ENCODE measurements around the gene SLC22A6.

Gene SLC22A6

DNA sequence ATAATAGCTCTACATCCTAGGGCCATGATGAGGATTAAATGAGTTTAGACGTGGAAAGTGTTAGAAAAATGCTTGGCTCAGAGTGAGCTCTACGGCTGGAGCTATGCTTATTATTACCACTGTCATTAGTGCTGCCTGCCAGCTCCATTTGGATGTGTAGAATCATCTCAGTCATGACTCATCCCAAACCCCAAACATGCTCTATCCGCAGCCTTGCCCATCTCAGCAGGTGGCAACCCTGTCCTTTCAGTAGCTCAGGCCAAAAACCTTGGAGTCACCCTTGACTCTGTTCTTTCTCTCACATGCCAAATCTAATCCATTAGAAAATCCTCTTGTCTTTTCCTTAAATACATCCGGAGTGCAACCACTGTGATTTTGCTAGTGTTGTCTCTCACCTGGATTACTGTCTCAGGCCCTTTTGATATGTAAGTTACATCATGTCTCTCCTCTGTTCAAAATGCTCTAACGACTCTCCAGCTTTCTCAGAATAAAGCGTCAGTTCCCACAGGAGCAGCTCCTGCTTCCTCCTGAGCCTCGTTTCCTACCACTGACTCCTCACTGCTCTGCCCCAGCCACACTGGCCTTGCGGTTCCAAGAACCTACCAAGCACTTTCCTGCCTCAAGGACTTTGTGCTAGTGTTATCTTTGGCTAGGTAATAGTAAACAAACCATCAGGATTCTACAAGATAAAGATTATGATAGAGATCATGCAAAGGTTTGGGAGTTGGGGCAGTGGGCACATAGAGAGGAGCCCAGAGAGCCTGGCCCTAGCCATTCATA lies 53.1 kb downstream of the SLC22A6 start:
- no peak for TF ChIP-seq SUZ12 (IDR thresholded peaks at IDR 0.05; ENCODE audit: extremely low read depth, insufficient read depth, insufficient read length)
- TF ChIP-seq ZNF274 (IDR thresholded peaks at IDR 0.05; ENCODE audit: low read depth, low read length): no peak
- TF ChIP-seq YY1 (IDR thresholded peaks at IDR 0.05; ENCODE audit: insufficient read depth, insufficient read length): no peak
- H3K4me3 ChIP-seq (ENCODE audit: insufficient read length, low read depth): no peak overlapping the region
- H3K36me3 ChIP-seq (ENCODE audit: insufficient read depth, insufficient read length, low read length): no peaks in the 10 kb centered on the region
- peaks cover 23% of the 10 kb centered on the region for H3K27me3 ChIP-seq (ENCODE audit: insufficient read depth, insufficient read length)
- 0 out of 2 replicates have a peak, but pooled peaks cover 3% of the 10 kb centered on the region for H3K9me3 ChIP-seq (ENCODE audit: insufficient read depth, low read length)
- no peak overlapping the region for H3K9ac ChIP-seq (ENCODE audit: insufficient read length, low read depth)
- H3K4me1 ChIP-seq (ENCODE audit: insufficient read depth, insufficient read length): peaks cover 27% of the 10 kb centered on the region
- DNase-seq (ENCODE audit: low read depth, low spot score): peak; percentile 50

- Histone ChIP-seq H3K9ac (ENCODE audit: insufficient read length, low read depth) (no peak overlapping the region), H3K4me1 (ENCODE audit: insufficient read depth, insufficient read length) (peaks cover 32% of the 10 kb centered on the region), H3K36me3 (ENCODE audit: insufficient read depth, insufficient read length, low read length) (no peaks in the 10 kb centered on the region), H3K27me3 (ENCODE audit: insufficient read depth, insufficient read length) (peaks cover 33% of the 10 kb centered on the region), H3K4me3 (ENCODE audit: insufficient read length, low read depth) (no peak overlapping the region), H3K9me3 (ENCODE audit: insufficient read depth, low read length) (no peaks in the 10 kb centered on the region)
- TF ChIP-seq YY1 (IDR thresholded peaks at IDR 0.05; ENCODE audit: insufficient read depth, insufficient read length) (no peak), ZNF274 (IDR thresholded peaks at IDR 0.05; ENCODE audit: low read depth, low read length) (no peak), SUZ12 (IDR thresholded peaks at IDR 0.05; ENCODE audit: extremely low read depth, insufficient read depth, insufficient read length) (no peak)
- DNase-seq (ENCODE audit: low read depth, low spot score): no peak
These were observed 54.1 kb downstream of the SLC22A6 start for GRCh38 chr11:62930666-62931065.

DNA sequence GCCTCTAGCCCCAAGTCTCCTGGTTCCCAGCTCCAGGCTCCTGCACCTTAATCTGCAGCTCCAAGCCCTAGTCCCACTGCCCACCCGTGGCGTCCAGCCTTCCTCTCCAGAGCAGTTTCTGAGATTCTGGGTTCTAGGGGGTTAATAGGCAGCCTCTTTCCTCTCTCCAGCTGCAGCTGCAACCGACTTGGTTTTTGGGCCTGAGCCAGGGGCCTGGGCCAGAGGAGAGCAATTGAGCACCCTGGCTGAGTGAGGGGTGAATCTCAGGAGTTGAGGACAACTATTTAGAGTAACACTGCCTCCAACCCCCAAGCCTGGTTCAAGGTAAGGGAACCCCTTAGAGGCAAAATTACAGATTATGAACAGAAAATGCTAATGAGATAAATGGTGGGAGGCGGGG lies 54.6 kb downstream of the SLC22A6 start:
- Histone ChIP-seq H3K9ac (ENCODE audit: insufficient read length, low read depth) (no peak overlapping the region), H3K27me3 (ENCODE audit: insufficient read depth, insufficient read length) (peaks cover 37% of the 10 kb centered on the region), H3K9me3 (ENCODE audit: insufficient read depth, low read length) (no peaks in the 10 kb centered on the region), H3K36me3 (ENCODE audit: insufficient read depth, insufficient read length, low read length) (no peaks in the 10 kb centered on the region), H3K4me1 (ENCODE audit: insufficient read depth, insufficient read length) (peaks cover 32% of the 10 kb centered on the region), H3K4me3 (ENCODE audit: insufficient read length, low read depth) (no peak overlapping the region)
- TF ChIP-seq SUZ12 (IDR thresholded peaks at IDR 0.05; ENCODE audit: extremely low read depth, insufficient read depth, insufficient read length): no peak
- TF ChIP-seq ZNF274 (IDR thresholded peaks at IDR 0.05; ENCODE audit: low read depth, low read length): no peak
- no peak for TF ChIP-seq YY1 (IDR thresholded peaks at IDR 0.05; ENCODE audit: insufficient read depth, insufficient read length)
- no peak for DNase-seq (ENCODE audit: low read depth, low spot score)

- TF ChIP-seq ZNF274 (IDR thresholded peaks at IDR 0.05; ENCODE audit: low read depth, low read length): no peak
- no peak for TF ChIP-seq YY1 (IDR thresholded peaks at IDR 0.05; ENCODE audit: insufficient read depth, insufficient read length)
- TF ChIP-seq SUZ12 (IDR thresholded peaks at IDR 0.05; ENCODE audit: extremely low read depth, insufficient read depth, insufficient read length): no peak
- Histone ChIP-seq H3K27me3 (ENCODE audit: insufficient read depth, insufficient read length) (peaks cover 52% of the 10 kb centered on the region), H3K4me1 (ENCODE audit: insufficient read depth, insufficient read length) (peaks cover 25% of the 10 kb centered on the region), H3K4me3 (ENCODE audit: insufficient read length, low read depth) (no peak overlapping the region), H3K9me3 (ENCODE audit: insufficient read depth, low read length) (no peaks in the 10 kb centered on the region), H3K36me3 (ENCODE audit: insufficient read depth, insufficient read length, low read length) (no peaks in the 10 kb centered on the region), H3K9ac (ENCODE audit: insufficient read length, low read depth) (no peak overlapping the region)
- DNase-seq (ENCODE audit: low read depth, low spot score): no peak
These were observed 56.8 kb downstream of the SLC22A6 start for GRCh38 chr11:62928011-62928410.

DNA sequence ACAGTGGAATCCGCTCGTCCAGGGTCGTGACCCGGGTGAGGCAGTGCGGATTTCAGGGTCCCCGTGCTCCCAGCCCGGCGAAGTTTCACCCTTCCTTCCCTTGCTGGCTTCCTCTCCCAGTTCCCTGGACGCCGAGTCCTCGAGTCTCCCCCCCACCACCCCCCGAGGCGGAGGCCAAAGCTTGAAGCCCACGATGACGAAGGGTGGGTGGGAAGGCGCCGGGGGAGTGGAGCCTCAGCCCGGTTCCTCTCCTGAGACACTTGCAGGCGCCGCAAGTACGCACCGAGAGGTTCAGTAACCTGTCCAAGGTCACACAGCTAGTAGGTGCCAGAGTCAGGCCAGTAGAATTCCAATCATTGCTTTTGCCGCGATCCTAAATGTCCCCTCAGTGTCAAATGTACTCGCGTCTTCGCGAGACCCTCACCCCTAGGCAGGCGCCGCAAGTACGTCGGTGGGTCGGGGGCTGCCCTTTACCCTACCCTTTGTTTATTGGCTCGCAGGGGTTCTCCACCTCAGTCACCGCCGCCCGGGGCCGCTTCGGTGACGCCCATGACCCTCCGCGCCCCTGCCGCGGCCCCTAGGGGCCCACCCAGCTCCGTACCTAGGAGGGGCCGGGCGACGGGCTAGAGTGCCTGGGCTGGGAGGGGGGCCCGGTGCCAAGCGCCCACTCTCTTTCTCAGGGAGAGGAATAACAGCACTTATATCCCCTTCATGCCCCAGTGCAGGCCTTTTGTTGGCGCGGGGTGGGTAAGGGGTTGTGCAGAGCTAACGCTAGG lies 57.9 kb downstream of the SLC22A6 start:
- DNase-seq (ENCODE audit: low read depth, low spot score): no peak
- peak overlapping the region; percentile 64 for H3K4me3 ChIP-seq (ENCODE audit: insufficient read length, low read depth)
- H3K9ac ChIP-seq (ENCODE audit: insufficient read length, low read depth): peak overlapping the region; percentile 78

More for the DNA sequence above, 57.9 kb downstream of the SLC22A6 start:
- no peak for TF ChIP-seq ZNF274 (IDR thresholded peaks at IDR 0.05; ENCODE audit: low read depth, low read length)
- Histone ChIP-seq H3K9me3 (ENCODE audit: insufficient read depth, low read length) (no peaks in the 10 kb centered on the region), H3K4me1 (ENCODE audit: insufficient read depth, insufficient read length) (peaks cover 28% of the 10 kb centered on the region), H3K27me3 (ENCODE audit: insufficient read depth, insufficient read length) (peaks cover 62% of the 10 kb centered on the region), H3K36me3 (ENCODE audit: insufficient read depth, insufficient read length, low read length) (no peaks in the 10 kb centered on the region)

All from NT2/D1 (cell line).